GM23338 (cell line): ENCODE results near the gene GAK.

Experiments
- CTCF ChIP-seq, 2 experiments: fragments of 200-600 bp in 1 of 2; sonication (generic) in 1 of 2; conservative IDR thresholded peaks; 2 replicates each; pipeline versions ENCODE4 v1.5.1 to v1.6.1; 2016 to 2017; ENCODE audit warnings: antibody characterized with exemption in 2 of 2, low read depth in 2 of 2, mild to moderate bottlenecking in 2 of 2, moderate library complexity in 1 of 2
- REST ChIP-seq: IDR thresholded peaks from one replicate; pipeline ENCODE4 v1.6.1; 2018; ENCODE audit warnings: antibody characterized with exemption; ENCODE audit not compliant: unreplicated experiment

GRCh38 chr4:833156-833555 is 99.0 kb downstream of the GAK start:
- no peak for TF ChIP-seq CTCF (conservative IDR thresholded peaks at IDR 0.05; ENCODE audit: low read depth in 2 of 2)
- TF ChIP-seq REST = no peak
